NCI-H69 (cell line): ENCODE measurements around the gene C10orf143.
A peak's percentile ranks its signal among the peaks of the same experiment; 100 is the strongest.
"Not testable (repeated sequence)": the region's sequence is repeated elsewhere in the genome, so short reads cannot be mapped to it uniquely, and the experiment has no call there.

Source experiments
- DNase-seq: peaks from one replicate; lab custom pipeline; 2025; lab: John Stamatoyannopoulos, UW

The C10orf143 gene

DNA sequence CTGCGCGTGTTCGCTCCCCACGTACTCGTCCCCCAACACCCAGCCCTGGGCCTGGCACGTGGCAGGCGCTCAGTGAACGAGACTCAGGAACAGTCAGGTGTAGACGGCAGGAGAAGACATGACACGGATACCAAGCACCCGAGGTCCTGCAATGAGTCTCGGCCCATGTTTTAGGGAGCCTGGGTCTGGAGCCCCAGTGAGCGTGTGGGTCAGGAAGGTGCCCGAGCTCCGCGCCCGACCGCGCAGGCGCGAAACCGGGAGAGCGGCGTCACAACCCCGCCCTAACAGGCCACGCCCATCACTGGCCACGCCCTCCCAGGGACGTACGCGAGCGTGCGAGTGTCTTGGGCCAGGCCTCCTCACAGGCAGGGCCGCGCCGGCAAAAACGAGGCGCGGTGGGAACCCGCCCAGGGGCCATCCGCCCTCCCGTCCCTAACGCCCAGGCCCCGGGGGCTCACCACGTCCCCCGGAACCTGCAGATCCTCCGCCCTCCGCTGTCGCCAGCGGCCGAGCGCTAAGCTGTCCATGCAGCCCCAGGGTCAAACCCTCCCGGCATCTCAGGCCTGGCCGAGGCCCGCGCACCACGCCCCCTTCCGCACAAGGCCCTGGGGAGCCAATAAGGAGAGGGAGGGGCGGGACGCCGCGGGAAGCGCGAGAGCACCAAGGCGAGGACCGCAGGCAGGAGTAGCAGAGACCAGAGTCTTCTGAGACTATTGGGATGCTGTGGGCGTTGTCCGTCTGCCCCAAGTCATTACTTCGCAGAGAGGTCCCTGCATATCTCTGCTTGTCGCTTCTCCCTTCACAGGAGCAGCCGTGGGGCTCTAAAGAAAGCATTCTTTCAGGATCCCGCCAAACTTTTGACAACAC lies at the start of gene C10orf143:
C10orf143 (minus strand) TSS at position 585 of the 867 bp plus-strand sequence; CDS start at position 527, 58 bp downstream.
- DNase-seq: peak; percentile 90

- DNase-seq: peak; percentile 2
Observed at GRCh38 chr10:130159192-130159794, 48.7 kb upstream of the C10orf143 start.

GRCh38 chr10:130146042-130146441 lies 35.4 kb upstream of the C10orf143 start:
- DNase-seq: no peak

- no peak for DNase-seq
Observed at GRCh38 chr10:130141878-130142277, 31.2 kb upstream of the C10orf143 start.

- DNase-seq: no peak
Observed at GRCh38 chr10:130141460-130141859, 30.8 kb upstream of the C10orf143 start.

DNA sequence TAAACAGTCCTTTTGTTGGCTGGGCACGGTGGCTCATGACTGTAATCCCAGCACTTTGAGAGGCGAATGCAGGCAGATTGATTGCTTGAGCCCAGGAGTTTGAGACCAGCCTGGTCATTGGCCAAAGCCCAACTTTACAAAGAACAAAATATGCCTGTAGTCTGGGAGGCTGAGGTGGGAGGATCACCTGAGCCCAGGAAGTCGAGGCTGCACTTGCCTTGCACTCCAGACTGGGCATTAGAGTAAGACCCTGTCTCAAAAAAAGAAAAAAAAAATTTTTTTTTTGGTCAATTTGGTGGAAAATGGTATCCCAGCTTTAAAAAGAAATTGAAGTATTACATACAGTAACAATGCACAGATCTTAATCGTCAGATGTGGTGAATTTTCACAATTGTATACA lies 30.4 kb upstream of the C10orf143 start:
- no peak for DNase-seq

GRCh38 chr10:130140425-130140824 lies 29.8 kb upstream of the C10orf143 start:
- no peak for DNase-seq

- peak; percentile 25 for DNase-seq
Observed at GRCh38 chr10:130138479-130138866, 27.8 kb upstream of the C10orf143 start.

- DNase-seq: no peak
Observed at GRCh38 chr10:130137659-130138478, 27.2 kb upstream of the C10orf143 start.

- DNase-seq: peak; percentile 23
Observed at GRCh38 chr10:130137090-130137448, 26.4 kb upstream of the C10orf143 start.

- DNase-seq: peak; percentile 83
Observed at GRCh38 chr10:130136226-130137089, 25.8 kb upstream of the C10orf143 start, which contains the start of gene GLRX3. GLRX3 (plus strand) TSS chr10:130136391; CDS start chr10:130136421, 30 bp downstream.

DNA sequence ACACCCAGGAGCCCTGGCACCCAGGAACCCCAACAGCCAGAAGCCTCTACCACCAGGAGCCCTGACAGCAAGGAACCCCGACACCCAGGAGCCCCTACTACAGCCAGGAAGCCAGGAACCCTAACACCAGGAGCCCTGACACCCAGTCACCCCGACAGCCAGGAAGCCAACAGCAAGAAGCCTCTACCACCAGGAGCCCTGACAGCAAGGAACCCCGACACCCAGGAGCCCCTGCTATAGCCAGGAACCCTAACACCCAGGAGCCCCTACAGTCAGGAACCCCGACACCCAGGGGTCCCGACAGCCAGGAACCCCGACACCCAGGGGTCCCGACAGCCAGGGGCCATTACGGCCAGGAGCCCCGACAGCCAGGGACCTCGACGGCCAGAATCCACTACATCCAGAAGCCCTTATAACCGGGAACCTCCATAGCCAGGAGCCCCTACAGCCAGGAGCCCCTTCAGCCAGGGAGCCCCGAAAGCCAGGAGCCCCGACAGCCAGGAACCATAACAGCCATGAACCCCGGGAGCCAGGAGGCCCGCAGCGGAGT lies 25.1 kb upstream of the C10orf143 start:
- DNase-seq: no peak

- no peak for DNase-seq
Observed at GRCh38 chr10:130128922-130129321, 18.3 kb upstream of the C10orf143 start.

- no peak for DNase-seq
Observed at GRCh38 chr10:130128062-130128781, 17.6 kb upstream of the C10orf143 start.

DNA sequence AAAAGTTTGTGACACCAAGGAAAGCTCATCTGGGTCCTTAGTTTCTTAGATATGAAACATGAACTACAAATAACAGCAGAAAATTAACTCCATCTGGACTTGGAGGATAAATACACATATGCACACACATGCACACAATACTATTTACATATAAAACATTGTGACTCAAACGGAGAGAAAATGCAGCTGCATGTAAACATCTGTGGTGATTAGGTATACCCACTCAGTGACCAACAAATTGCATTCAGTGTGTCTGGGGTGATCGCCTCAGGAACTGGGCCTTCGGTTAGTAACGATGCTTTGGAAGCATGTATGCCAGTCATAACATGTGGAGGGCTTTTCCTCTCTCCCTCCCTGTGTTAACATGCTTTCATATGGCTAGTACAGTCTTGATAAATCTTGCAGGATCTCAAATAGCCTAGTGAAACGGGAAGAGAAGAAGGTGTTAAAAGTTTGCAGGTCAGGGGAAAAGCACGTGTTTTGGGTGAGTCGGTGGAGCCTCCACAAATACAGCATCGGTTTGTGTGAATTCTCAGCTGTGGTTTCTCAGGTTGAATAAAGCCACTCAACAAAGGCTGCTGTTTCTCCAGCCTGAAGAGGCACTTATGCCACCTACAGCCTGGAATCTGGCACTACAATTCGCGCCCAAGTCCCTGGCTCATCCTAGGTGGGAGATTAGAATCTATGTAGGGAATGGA lies 16.9 kb upstream of the C10orf143 start:
- DNase-seq: peak; percentile 65

GRCh38 chr10:130121486-130122079 lies 11.0 kb upstream of the C10orf143 start:
- DNase-seq: peak; percentile 4

DNA sequence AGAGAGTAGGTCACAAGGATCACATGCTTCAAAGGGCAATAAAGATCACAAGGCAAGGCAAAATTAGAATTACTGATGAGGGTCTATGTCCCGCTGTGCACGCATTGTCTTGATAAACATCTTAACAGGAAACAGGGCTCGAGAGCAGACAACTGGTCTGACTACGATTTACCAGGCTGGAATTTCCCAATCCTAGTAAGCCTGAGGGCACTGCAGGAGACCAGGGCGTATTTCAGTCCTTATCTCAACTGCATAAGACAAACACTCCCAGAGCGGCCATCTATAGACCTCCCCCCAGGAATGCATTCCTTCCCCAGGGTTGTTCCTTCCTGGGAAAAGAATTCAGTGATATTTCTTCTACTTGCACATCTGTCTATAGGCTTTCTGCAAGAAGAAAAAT lies 6.9 kb upstream of the C10orf143 start:
- DNase-seq: not testable (repeated sequence)

DNA sequence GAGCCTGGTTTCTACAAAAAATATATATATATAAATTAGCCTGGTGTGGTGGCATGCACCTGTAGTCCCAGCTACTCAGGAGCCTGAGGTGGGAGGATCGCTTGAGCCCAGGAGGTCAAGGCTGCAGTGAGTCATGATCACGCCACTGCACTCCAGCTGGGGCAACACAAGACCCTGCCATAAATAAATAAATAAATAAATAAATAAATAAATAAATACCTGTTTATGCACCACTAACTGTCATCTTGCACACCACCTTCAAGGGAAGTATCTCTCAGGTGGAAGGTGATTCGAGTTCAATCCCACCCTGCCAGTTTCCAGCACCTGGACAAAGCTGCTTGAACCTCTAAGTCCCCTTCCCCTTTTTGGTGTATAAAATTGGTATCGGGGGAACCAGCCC lies 6.3 kb upstream of the C10orf143 start:
- DNase-seq: not testable (repeated sequence)

DNA sequence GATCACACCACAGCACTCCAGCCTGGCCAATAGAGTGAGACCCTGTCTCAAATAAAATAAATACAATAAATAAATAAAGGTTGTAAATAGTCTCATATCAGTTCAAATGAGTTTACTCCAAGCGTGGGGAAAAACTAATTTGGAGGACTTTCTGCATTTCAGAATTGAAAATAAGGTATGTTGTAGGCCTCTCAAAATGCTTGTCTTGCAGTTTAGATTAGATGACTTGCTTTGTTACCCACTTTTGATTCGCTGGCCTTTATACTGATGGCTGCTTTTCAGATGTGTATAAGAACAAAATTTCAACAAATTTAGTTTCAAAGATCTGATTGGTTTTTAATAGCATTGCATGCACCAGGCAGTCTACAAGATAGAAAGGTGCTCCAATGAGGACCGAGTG lies 2.2 kb upstream of the C10orf143 start:
- DNase-seq: no peak

DNA sequence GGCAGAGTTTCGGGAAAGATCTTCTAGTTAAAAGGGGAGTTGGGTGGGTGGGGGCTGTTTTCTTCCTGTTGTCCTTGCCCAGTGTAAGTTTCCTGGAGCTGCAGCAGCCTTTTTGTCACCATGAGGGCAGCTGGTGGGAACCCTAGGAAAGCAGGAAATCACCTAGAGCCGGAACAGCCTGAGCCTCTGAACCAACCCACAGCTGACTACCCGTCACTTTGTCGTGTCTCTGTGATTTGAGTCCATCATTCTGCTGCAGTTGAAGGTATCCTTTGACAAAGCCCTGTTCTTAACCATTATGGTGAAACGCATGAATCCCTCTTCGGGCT lies 1.2 kb upstream of the C10orf143 start:
- no peak for DNase-seq
